Thyroid gland (tissue), 4 donors: ENCODE results near the gene RNF5. TPM values are rescaled to one million over a fixed set of nuclear protein-coding genes. Genes with fewer than 3 reads are reported as not detected.
"Not testable (repeated sequence)": the region's sequence is repeated elsewhere in the genome, so short reads cannot be mapped to it uniquely, and the experiment has no call there.

ENCODE experiments used
- DNase-seq, 2 donors: peaks; one replicate each; pipeline ENCODE4 v3.0.0-alpha.2; 2019
- H3K27ac ChIP-seq, 3 donors: fragments of 200-600 bp; sonication (generic); 1 replicate in 2 of 3; 2 replicates in 1 of 3; pipeline ENCODE4 v1.5.1; 2016 to 2019; ENCODE audit warnings: mild to moderate bottlenecking in 1 of 3, moderate library complexity in 1 of 3
- H3K27me3 ChIP-seq: fragments of 200-600 bp; sonication (generic); one replicate; pipeline ENCODE4 v1.5.1; 2019
- H3K36me3 ChIP-seq, 2 donors: fragments of 200-600 bp; sonication (generic); one replicate each; pipeline ENCODE4 v1.5.1; 2016 to 2019
- H3K4me1 ChIP-seq, 2 donors: fragments of 200-600 bp; sonication (generic); one replicate each; pipeline ENCODE4 v1.5.1; 2017 to 2019
- H3K4me3 ChIP-seq, 3 donors: fragments of 200-600 bp; sonication (generic); replicated peaks in 1 of 3; 1 replicate in 2 of 3; 2 replicates in 1 of 3; pipeline ENCODE4 v1.5.1; 2016; ENCODE audit warnings: mild to moderate bottlenecking in 1 of 3
- H3K9me3 ChIP-seq: fragments of 200-600 bp; sonication (generic); one replicate; pipeline ENCODE4 v1.5.1; 2017
- CTCF ChIP-seq, 6 experiments: fragments of 200-600 bp in 3 of 6; fragments of 450-650 bp in 3 of 6; sonication (generic) in 3 of 6; IDR thresholded peaks; one replicate each; pipeline ENCODE4 v1.5.1; 2016 to 2019; ENCODE audit warnings: antibody characterized with exemption in 6 of 6, mild to moderate bottlenecking in 2 of 6, inconsistent platforms in 1 of 6, moderate library complexity in 1 of 6
- POLR2A ChIP-seq, 2 donors: fragments of 450-650 bp; IDR thresholded peaks; one replicate each; pipeline ENCODE4 v1.6.1; 2017; ENCODE audit warnings: antibody characterized with exemption in 2 of 2, mild to moderate bottlenecking in 2 of 2, moderate library complexity in 1 of 2
- WGBS, 2 donors: methylation state at CpG; one replicate each; pipeline ENCODE4 v1.1.5; 2017; 5-methylcytosine and 5-hydroxymethylcytosine counted together
- intact Hi-C: fragments of 100-400 bp; cut with DNase I; formaldehyde crosslinking; loops from one replicate; pipeline ENCODE4 v1.15.1; 2023
- total RNA-seq, 4 donors: library from RNA; depleted of rRNA; stranded (reverse); fragments of >200 nt; gene quantifications; one replicate each; pipeline ENCODE4 v1.2.3, GENCODE V29; 2016

RNF5 gene
- total RNA-seq, 4 donors from 2014 or later = 64.0 to 114 (median 107) TPM

GRCh38 chr6:32191696-32192607 is 13.7 kb downstream of the RNF5 start:
- peak overlapping the region; percentile 51 to 99 (median 53) for H3K27ac ChIP-seq
- WGBS, 2 donors = 70 to 81% methylated on average over 14 to 15 of the region's 15 CpGs

GRCh38 chr6:32192608-32193039 is 14.4 kb downstream of the RNF5 start, which contains the start of gene GPSM3:
Gene GPSM3 (minus strand): TSS chr6:32192643. CDS start chr6:32192513, 130 bp downstream.
- WGBS, 2 donors = 40 to 42% methylated on average over 5 of the region's 5 CpGs
- H3K27ac ChIP-seq = peak within 1 kb of the TSS; percentile 51 to 99 (median 53)
- intact Hi-C loops = no loop called here
- peaks cover 2% of the 10 kb centered on the region in 2 donors for H3K36me3 ChIP-seq
- no peaks in the 10 kb centered on the region for H3K9me3 ChIP-seq
- TF ChIP-seq CTCF (IDR thresholded peaks at IDR 0.05) = no peak
- TF ChIP-seq POLR2A (IDR thresholded peaks at IDR 0.05) = no peak
- H3K4me3 ChIP-seq = no peak within 1 kb of the TSS
- H3K4me1 ChIP-seq = peaks cover 24 to 54% of the 10 kb centered on the region in 2 donors
- DNase-seq = peak in 1 of 2 donors; percentile 26
- no peaks in the 10 kb centered on the region for H3K27me3 ChIP-seq

More at GRCh38 chr6:32191696-32192607, 13.7 kb downstream of the RNF5 start:
- Histone ChIP-seq H3K4me1 (peaks cover 21 to 54% of the 10 kb centered on the region in 2 donors), H3K9me3 (no peaks in the 10 kb centered on the region), H3K4me3 (no peak overlapping the region), H3K27me3 (no peaks in the 10 kb centered on the region), H3K36me3 (peaks cover 6 to 9% of the 10 kb centered on the region in 2 donors)
- TF ChIP-seq CTCF (IDR thresholded peaks at IDR 0.05) = no peak
- intact Hi-C loops = no loop called here
- no peak for DNase-seq

- H3K4me3 ChIP-seq, H3K36me3 ChIP-seq, H3K9me3 ChIP-seq, DNase-seq, intact Hi-C loops, H3K27me3 ChIP-seq: not testable (repeated sequence)
- peak overlapping the region; percentile 51 to 99 (median 53) for H3K27ac ChIP-seq
- 79 to 86% methylated on average over 13 of the region's 13 CpGs for WGBS, 2 donors
- peaks cover 23 to 50% of the 10 kb centered on the region in 2 donors for H3K4me1 ChIP-seq
Observed at GRCh38 chr6:32193096-32193495, 14.9 kb downstream of the RNF5 start.

- intact Hi-C loops = no loop called here
Observed at GRCh38 chr6:32194388-32194787, 16.2 kb downstream of the RNF5 start.

More at GRCh38 chr6:32194388-32194787, 16.2 kb downstream of the RNF5 start:
- Histone ChIP-seq H3K27me3 (no peaks in the 10 kb centered on the region), H3K36me3 (no peaks in the 10 kb centered on the region), H3K27ac (peak overlapping the region in 2 of 3 donors; percentile 97 to 99), H3K9me3 (no peaks in the 10 kb centered on the region), H3K4me1 (peaks cover 11 to 40% of the 10 kb centered on the region in 2 donors), H3K4me3 (no peak overlapping the region)
- WGBS, 2 donors = 87 to 89% methylated on average over 4 of the region's 4 CpGs
- TF ChIP-seq CTCF (IDR thresholded peaks at IDR 0.05) = no peak
- no peak for TF ChIP-seq POLR2A (IDR thresholded peaks at IDR 0.05)
- DNase-seq = no peak
